HL-60 (cell line): Measurements from ENCODE around the gene ARHGAP18.

Source experiments
- DNase-seq, 2 experiments: peaks; one replicate each; pipeline ENCODE4 v3.0.0-alpha.2; 2010 to 2020; ENCODE audit warnings: low read depth in 1 of 2, low spot score in 1 of 2
- H3K27ac ChIP-seq: fragments of 250-450 bp; sonication (Bioruptor Pico); replicated peaks from 2 replicates; pipeline ENCODE4 v1.5.1; 2020; ENCODE audit warnings: mild to moderate bottlenecking, moderate library complexity
- H3K27me3 ChIP-seq: fragments of 250-450 bp; sonication (Bioruptor Pico); 2 replicates; pipeline ENCODE4 v1.5.1; 2021; ENCODE audit warnings: mild to moderate bottlenecking, moderate library complexity; ENCODE audit not compliant: insufficient read depth, poor library complexity, severe bottlenecking
- H3K4me3 ChIP-seq: replicated peaks from 2 replicates; pipeline ENCODE4 v1.5.1; 2011; ENCODE audit warnings: mild to moderate bottlenecking, control low read depth, low read length; ENCODE audit not compliant: insufficient read depth
- CTCF ChIP-seq: IDR thresholded peaks from one replicate; pipeline ENCODE4 v1.5.1; 2011; ENCODE audit warnings: low read length, control low read depth, inconsistent platforms; ENCODE audit not compliant: insufficient read depth
- GABPA ChIP-seq: IDR thresholded peaks from 2 replicates; pipeline ENCODE4 v1.6.1; 2012; ENCODE audit warnings: low read depth
- POLR2AphosphoS5 ChIP-seq: IDR thresholded peaks from 2 replicates; pipeline ENCODE4 v1.6.1; 2012; ENCODE audit warnings: low read depth
- REST ChIP-seq: IDR thresholded peaks from 2 replicates; pipeline ENCODE4 v1.6.1; 2012; ENCODE audit warnings: low read depth; ENCODE audit not compliant: insufficient replicate concordance
- SPI1 ChIP-seq: IDR thresholded peaks from 2 replicates; pipeline ENCODE4 v1.6.1; 2012; ENCODE audit warnings: low read depth, mild to moderate bottlenecking, borderline replicate concordance

Gene ARHGAP18

DNA sequence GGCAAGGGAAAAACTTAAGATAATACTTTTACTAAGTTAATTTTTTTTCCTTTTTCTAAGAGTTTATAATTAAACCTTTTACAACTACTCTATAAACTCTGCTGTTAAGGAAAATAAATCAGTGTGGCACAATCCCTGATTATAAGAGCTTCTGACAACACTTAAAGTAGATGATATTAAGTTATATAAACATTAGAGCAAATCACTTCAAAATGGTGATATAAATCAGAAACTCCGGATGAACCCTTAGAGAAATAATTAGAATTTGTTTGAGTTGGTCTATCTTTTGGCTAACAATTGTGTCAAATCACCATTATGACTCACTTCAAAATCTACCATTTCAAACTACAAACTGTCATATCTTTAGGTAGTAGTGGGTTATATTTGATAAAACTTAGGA, 104.9 kb downstream of the ARHGAP18 start:
- TF ChIP-seq POLR2AphosphoS5 = no peak
- no peak for TF ChIP-seq REST
- no peak for TF ChIP-seq CTCF
- no peak for TF ChIP-seq SPI1
- no peak for TF ChIP-seq GABPA
- no peak for DNase-seq
- Histone ChIP-seq H3K27me3 (no peaks in the 10 kb centered on the region), H3K27ac (no peak overlapping the region), H3K4me3 (no peak overlapping the region)

DNA sequence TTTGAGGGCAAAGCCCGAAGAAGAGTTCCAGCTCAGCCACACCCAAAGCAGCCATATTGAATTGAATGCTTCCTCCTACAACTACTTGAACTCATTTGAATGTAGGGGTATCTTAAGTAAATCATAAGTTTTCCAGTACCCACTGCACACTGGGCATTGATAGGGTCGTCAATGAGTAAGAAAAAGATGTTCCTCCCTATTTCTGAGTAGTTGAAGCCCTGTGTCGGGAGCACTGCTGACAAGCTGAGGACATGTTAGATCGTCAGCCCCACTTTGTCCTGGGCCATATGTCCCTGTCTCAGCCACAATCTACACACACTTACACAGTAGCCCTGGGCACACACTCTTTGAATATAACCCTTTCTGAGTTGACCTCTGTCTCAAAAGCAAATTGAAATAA, 105.7 kb downstream of the ARHGAP18 start:
- Histone ChIP-seq H3K27ac (no peak overlapping the region), H3K4me3 (no peak overlapping the region), H3K27me3 (no peaks in the 10 kb centered on the region)
- no peak for DNase-seq
- TF ChIP-seq REST (no peak), POLR2AphosphoS5 (no peak), CTCF (no peak), GABPA (no peak), SPI1 (no peak)

DNA sequence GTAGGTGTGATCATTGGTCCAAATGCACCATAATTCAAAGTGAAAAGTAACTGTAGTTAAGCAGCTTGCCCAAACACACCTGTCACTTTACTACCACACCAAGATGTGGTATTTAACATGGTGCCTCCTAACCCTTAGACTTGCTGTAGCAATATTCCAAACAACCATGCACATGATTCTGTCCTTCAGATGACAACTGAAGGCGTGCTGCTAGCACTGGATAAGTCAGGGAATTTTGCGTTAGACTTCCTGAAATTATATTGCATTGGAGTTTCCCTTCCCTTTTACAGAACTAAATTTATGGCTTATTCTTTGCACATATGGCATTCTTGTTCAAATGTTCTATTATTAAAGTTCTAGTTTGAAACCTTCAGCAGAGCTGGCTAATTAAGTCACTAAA, 106.2 kb downstream of the ARHGAP18 start:
- no peak for DNase-seq
- H3K4me3 ChIP-seq = no peak overlapping the region
- no peaks in the 10 kb centered on the region for H3K27me3 ChIP-seq
- TF ChIP-seq GABPA = no peak
- no peak for TF ChIP-seq SPI1
- TF ChIP-seq REST = no peak
- no peak for TF ChIP-seq CTCF
- no peak overlapping the region for H3K27ac ChIP-seq
